Activated CD4-positive, alpha-beta memory T cell treated with anti-CD3 and anti-CD28 coated beads, Interleukin-2, amount 10 ng/mL, durations not matched to agents 7 days and 5 days (primary cell): ENCODE results near the gene NPAS3. TPM values are rescaled to one million over a fixed set of nuclear protein-coding genes. Genes with fewer than 3 reads are reported as not detected.

ENCODE experiments used
- CTCF ChIA-PET: fragments of 350-600 bp; sonication (Branson Sonifier 250); formaldehyde crosslinking; loops from one replicate; lab custom pipeline; 2021; ENCODE audit warnings: antibody characterized with exemption, inconsistent platforms; lab: Charles Lee
- POLR2A ChIA-PET: fragments of 350-600 bp; sonication (Branson Sonifier 250); formaldehyde crosslinking; loops from one replicate; lab custom pipeline; 2021; ENCODE audit warnings: antibody characterized with exemption; lab: Charles Lee
- DNase-seq: peaks from one replicate; pipeline ENCODE4 v3.0.0-alpha.2; 2020
- H3K27ac Mint-ChIP-seq: one replicate; pipeline ENCODE4 v1.8.0; 2021; ENCODE audit warnings: mild to moderate bottlenecking, mixed read lengths
- H3K27me3 Mint-ChIP-seq: one replicate; pipeline ENCODE4 v1.8.0; 2021; ENCODE audit warnings: mixed read lengths
- H3K36me3 Mint-ChIP-seq: one replicate; pipeline ENCODE4 v1.8.0; 2021; ENCODE audit warnings: low read depth, mixed read lengths
- H3K4me1 Mint-ChIP-seq: one replicate; pipeline ENCODE4 v1.8.0; 2021; ENCODE audit warnings: mixed read lengths
- H3K4me3 Mint-ChIP-seq: one replicate; pipeline ENCODE4 v1.8.0; 2021; ENCODE audit warnings: mild to moderate bottlenecking, mixed read lengths
- H3K9me3 Mint-ChIP-seq: one replicate; pipeline ENCODE4 v1.8.0; 2021; ENCODE audit warnings: mixed read lengths
- total RNA-seq, 2 experiments: library from RNA; stranded (reverse); gene quantifications; one replicate each; pipeline ENCODE4 v1.2.3, GENCODE V29; 2021

NPAS3 gene
- total RNA-seq, 2 experiments from 2014 or later, result not detected

- H3K36me3 Mint-ChIP-seq, result no peaks in the 10 kb centered on the region
- no peak for DNase-seq
- H3K4me3 Mint-ChIP-seq, result no peak overlapping the region
- H3K27me3 Mint-ChIP-seq, result peaks cover 6% of the 10 kb centered on the region
- H3K27ac Mint-ChIP-seq, result no peak overlapping the region
- ChIA-PET CTCF (interaction anchor here (3.2 kb wide), 1 partner anchor 247 kb away, joined by 32 read pairs; no protein-coding TSS in a partner anchor), POLR2A (no interaction called here)
- H3K4me1 Mint-ChIP-seq, result peaks cover 7% of the 10 kb centered on the region
- H3K9me3 Mint-ChIP-seq, result no peaks in the 10 kb centered on the region
Observed at GRCh38 chr14:33850826-33851225, 912.1 kb downstream of the NPAS3 start.

GRCh38 chr14:33851366-33851765 lies 912.7 kb downstream of the NPAS3 start:
- H3K4me1 Mint-ChIP-seq, result peaks cover 7% of the 10 kb centered on the region
- no peaks in the 10 kb centered on the region for H3K36me3 Mint-ChIP-seq
- H3K27me3 Mint-ChIP-seq, result peaks cover 7% of the 10 kb centered on the region
- H3K9me3 Mint-ChIP-seq, result no peaks in the 10 kb centered on the region
- ChIA-PET POLR2A (no interaction called here), CTCF (interaction anchor here (2.3 kb wide), 1 partner anchor 10 kb away, joined by 11 read pairs; no protein-coding TSS in a partner anchor)
- no peak overlapping the region for H3K27ac Mint-ChIP-seq
- no peak for DNase-seq
- H3K4me3 Mint-ChIP-seq, result no peak overlapping the region

GRCh38 chr14:33851931-33852330 lies 913.3 kb downstream of the NPAS3 start:
- Mint-ChIP-seq H3K27ac (no peak overlapping the region), H3K4me1 (peaks cover 6% of the 10 kb centered on the region), H3K4me3 (no peak overlapping the region), H3K36me3 (no peaks in the 10 kb centered on the region), H3K9me3 (no peaks in the 10 kb centered on the region), H3K27me3 (peaks cover 7% of the 10 kb centered on the region)
- no peak for DNase-seq
- ChIA-PET CTCF (interaction anchor here (2.3 kb wide), 1 partner anchor 11 kb away, joined by 11 read pairs; no protein-coding TSS in a partner anchor), POLR2A (no interaction called here)
